ENCODE results near the gene P3R3URF. TPM values are rescaled to one million over a fixed set of nuclear protein-coding genes. Genes with fewer than 3 reads are reported as not detected.

The P3R3URF gene
- polyA plus RNA-seq, 3 donors = not detected

DNA sequence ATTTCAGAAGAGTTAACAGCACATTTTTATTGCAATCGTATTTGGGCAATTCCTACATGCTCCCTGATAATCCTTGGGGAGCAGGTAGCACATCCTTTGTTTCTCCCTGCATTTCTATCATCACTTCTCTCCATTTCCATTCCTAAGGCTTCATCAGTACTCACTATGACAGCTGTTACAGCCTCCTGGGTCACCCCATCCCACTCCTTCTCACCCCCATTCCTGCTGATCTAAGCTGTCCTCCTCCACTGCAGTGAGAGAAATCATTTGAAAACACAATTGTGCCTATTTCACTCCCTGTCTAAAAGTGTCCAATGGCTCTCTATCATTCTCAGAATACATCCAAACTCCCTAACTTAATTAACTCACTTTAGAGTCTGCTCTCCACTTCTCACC, 18.4 kb downstream of the P3R3URF start:
- Histone ChIP-seq H2AFZ (ENCODE audit: insufficient read depth, low read depth, low read length, poor library complexity, severe bottlenecking) (no peak overlapping the region), H3K27ac (ENCODE audit: low read depth in 1 of 2, low read length in 2 of 2) (no peak overlapping the region), H3K4me2 (replicated peaks; ENCODE audit: extremely low read depth, low read length, poor library complexity, severe bottlenecking) (no peak overlapping the region), H3K36me3 (replicated peaks in 1 of 2; ENCODE audit: control insufficient read depth in 1 of 2, insufficient read depth in 2 of 2, low read length in 2 of 2) (no peaks in the 10 kb centered on the region), H3K79me2 (ENCODE audit: insufficient read depth, low read length) (no peaks in the 10 kb centered on the region), H3K9me3 (replicated peaks in 1 of 2; ENCODE audit: control insufficient read depth in 1 of 2, insufficient read depth in 1 of 2, low read length in 2 of 2) (no peaks in the 10 kb centered on the region), H3K9ac (ENCODE audit: insufficient read depth, low read length, poor library complexity, severe bottlenecking) (no peak overlapping the region), H4K20me1 (ENCODE audit: insufficient read depth, low read length) (no peaks in the 10 kb centered on the region), H3K4me1 (ENCODE audit: control insufficient read depth in 1 of 2, insufficient read depth in 2 of 2, low read length in 2 of 2) (no peaks in the 10 kb centered on the region), H3K4me3 (replicated peaks in 1 of 3; ENCODE audit: low read depth in 2 of 3, low read length in 3 of 3) (no peak overlapping the region), H3K27me3 (ENCODE audit: control insufficient read depth in 2 of 2, insufficient read depth in 2 of 2, low read length in 2 of 2) (no peaks in the 10 kb centered on the region)
- H3K27ac Mint-ChIP-seq = no peak overlapping the region
- no peaks in the 10 kb centered on the region for H3K9me3 Mint-ChIP-seq
- H3K36me3 Mint-ChIP-seq = no peaks in the 10 kb centered on the region
- no peak for DNase-seq
- peak overlapping the region in 1 of 2 donors; percentile 1 for H3K4me3 Mint-ChIP-seq
- no peaks in the 10 kb centered on the region for H3K4me1 Mint-ChIP-seq
- WGBS (ENCODE audit: insufficient coverage) = 100% methylated on average over 1 of the region's 1 CpG
- H3K27me3 Mint-ChIP-seq (ENCODE audit: low read depth in 3 of 3) = peaks cover 0 to 2% (median 0%) of the 10 kb centered on the region in 3 donors
- TF ChIP-seq, protein P1, sequence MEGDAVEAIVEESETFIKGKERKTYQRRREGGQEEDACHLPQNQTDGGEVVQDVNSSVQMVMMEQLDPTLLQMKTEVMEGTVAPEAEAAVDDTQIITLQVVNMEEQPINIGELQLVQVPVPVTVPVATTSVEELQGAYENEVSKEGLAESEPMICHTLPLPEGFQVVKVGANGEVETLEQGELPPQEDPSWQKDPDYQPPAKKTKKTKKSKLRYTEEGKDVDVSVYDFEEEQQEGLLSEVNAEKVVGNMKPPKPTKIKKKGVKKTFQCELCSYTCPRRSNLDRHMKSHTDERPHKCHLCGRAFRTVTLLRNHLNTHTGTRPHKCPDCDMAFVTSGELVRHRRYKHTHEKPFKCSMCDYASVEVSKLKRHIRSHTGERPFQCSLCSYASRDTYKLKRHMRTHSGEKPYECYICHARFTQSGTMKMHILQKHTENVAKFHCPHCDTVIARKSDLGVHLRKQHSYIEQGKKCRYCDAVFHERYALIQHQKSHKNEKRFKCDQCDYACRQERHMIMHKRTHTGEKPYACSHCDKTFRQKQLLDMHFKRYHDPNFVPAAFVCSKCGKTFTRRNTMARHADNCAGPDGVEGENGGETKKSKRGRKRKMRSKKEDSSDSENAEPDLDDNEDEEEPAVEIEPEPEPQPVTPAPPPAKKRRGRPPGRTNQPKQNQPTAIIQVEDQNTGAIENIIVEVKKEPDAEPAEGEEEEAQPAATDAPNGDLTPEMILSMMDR (IDR thresholded peaks at IDR 0.05) = no peak
- intact Hi-C loops (cut with micrococcal nuclease) = no loop called here

DNA sequence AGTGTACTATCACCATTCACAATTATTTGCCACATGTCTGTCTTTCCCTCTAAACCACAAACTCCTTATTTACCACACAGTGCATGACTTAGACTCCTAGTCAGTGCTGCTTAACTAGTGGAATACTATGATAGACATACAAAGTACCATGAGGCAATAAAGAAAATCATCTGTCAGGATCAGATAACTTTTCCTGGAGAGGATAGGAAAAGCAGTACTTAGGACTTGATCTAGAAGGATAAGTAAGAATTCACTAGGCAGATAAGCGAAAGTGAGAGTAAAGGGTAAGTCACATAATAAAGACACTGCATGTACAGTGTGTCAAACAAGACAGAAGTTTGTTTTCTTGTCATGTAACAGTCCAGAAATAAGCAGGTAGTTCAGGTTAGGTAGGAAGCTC, 22.6 kb downstream of the P3R3URF start:
- peaks cover 0 to 2% (median 0%) of the 10 kb centered on the region in 7 donors for H3K9me3 Mint-ChIP-seq
- Histone ChIP-seq H3K27me3 (ENCODE audit: control insufficient read depth in 2 of 2, insufficient read depth in 2 of 2, low read length in 2 of 2) (no peaks in the 10 kb centered on the region), H2AFZ (ENCODE audit: insufficient read depth, low read depth, low read length, poor library complexity, severe bottlenecking) (no peak overlapping the region), H3K27ac (ENCODE audit: low read depth in 1 of 2, low read length in 2 of 2) (no peak overlapping the region), H3K4me1 (ENCODE audit: control insufficient read depth in 1 of 2, insufficient read depth in 2 of 2, low read length in 2 of 2) (no peaks in the 10 kb centered on the region), H3K9ac (ENCODE audit: insufficient read depth, low read length, poor library complexity, severe bottlenecking) (no peak overlapping the region), H3K36me3 (replicated peaks in 1 of 2; ENCODE audit: control insufficient read depth in 1 of 2, insufficient read depth in 2 of 2, low read length in 2 of 2) (no peaks in the 10 kb centered on the region), H3K9me3 (replicated peaks in 1 of 2; ENCODE audit: control insufficient read depth in 1 of 2, insufficient read depth in 1 of 2, low read length in 2 of 2) (no peaks in the 10 kb centered on the region), H3K4me3 (replicated peaks in 1 of 3; ENCODE audit: low read depth in 2 of 3, low read length in 3 of 3) (no peak overlapping the region), H4K20me1 (ENCODE audit: insufficient read depth, low read length) (no peaks in the 10 kb centered on the region), H3K79me2 (ENCODE audit: insufficient read depth, low read length) (no peaks in the 10 kb centered on the region), H3K4me2 (replicated peaks; ENCODE audit: extremely low read depth, low read length, poor library complexity, severe bottlenecking) (no peak overlapping the region)
- no peak overlapping the region for H3K27ac Mint-ChIP-seq
- 71% methylated on average over 1 of the region's 1 CpG for WGBS (ENCODE audit: insufficient coverage)
- H3K27me3 Mint-ChIP-seq (ENCODE audit: low read depth in 3 of 3) = peaks cover 0 to 4% (median 2%) of the 10 kb centered on the region in 3 donors
- intact Hi-C loops (cut with micrococcal nuclease) = no loop called here
- no peak overlapping the region for H3K4me3 Mint-ChIP-seq
- TF ChIP-seq, protein P1 (IDR thresholded peaks at IDR 0.05) = no peak
- H3K4me1 Mint-ChIP-seq = no peaks in the 10 kb centered on the region
- no peak for DNase-seq
- no peaks in the 10 kb centered on the region for H3K36me3 Mint-ChIP-seq
